K562 (cell line): Measurements from ENCODE around the gene PATJ. TPM values are rescaled to one million over a fixed set of nuclear protein-coding genes. Genes with fewer than 3 reads are reported as not detected.
"Not testable (repeated sequence)": the region's sequence is repeated elsewhere in the genome, so short reads cannot be mapped to it uniquely, and the experiment has no call there.

Experiments used
- CEBPB ChIP-seq: fragments of 450-650 bp; IDR thresholded peaks from 2 replicates; pipeline ENCODE4 v1.6.1; 2016; ENCODE audit warnings: missing genetic modification characterization, missing compliant biosample characterization
- CXXC5 ChIP-seq: fragments of 250-450 bp; sonication (Bioruptor Pico); IDR thresholded peaks from 2 replicates; pipeline ENCODE4 v1.8.0; 2022; ENCODE audit warnings: inconsistent platforms, mild to moderate bottlenecking, moderate library complexity
- GTF2A2 ChIP-seq: IDR thresholded peaks from 2 replicates; pipeline ENCODE4 v1.6.1; 2016; ENCODE audit warnings: mild to moderate bottlenecking, missing genetic modification characterization, missing compliant biosample characterization
- HDAC8 ChIP-seq: fragments of 450-650 bp; IDR thresholded peaks from 2 replicates; pipeline ENCODE4 v1.6.1; 2016; ENCODE audit warnings: mild to moderate bottlenecking, missing genetic modification characterization, moderate library complexity, missing compliant biosample characterization
- NR2C2 ChIP-seq, 2 experiments: fragments of 200-800 bp in 1 of 2; sonication (Bioruptor generic) in 1 of 2; sonication (generic) in 1 of 2; formaldehyde crosslinking in 1 of 2; IDR thresholded peaks; 2 replicates each; pipeline versions ENCODE4 v1.6.1 to v1.8.0; 2016 to 2022; ENCODE audit warnings: mild to moderate bottlenecking in 1 of 2, missing compliant biosample characterization in 1 of 2, missing genetic modification characterization in 1 of 2, missing genetic modification reagents in 1 of 2
- POLR2H ChIP-seq: IDR thresholded peaks from 2 replicates; pipeline ENCODE4 v1.6.1; 2016; ENCODE audit warnings: missing genetic modification characterization, low read depth, mild to moderate bottlenecking, control low read depth, missing compliant biosample characterization, moderate library complexity
- PTRF ChIP-seq: fragments of 450-650 bp; IDR thresholded peaks from 2 replicates; pipeline ENCODE4 v1.6.1; 2016; ENCODE audit warnings: mild to moderate bottlenecking, missing genetic modification characterization, missing compliant biosample characterization
- SRF ChIP-seq, 2 experiments: fragments of 250-450, 450-650 bp in 1 of 2; sonication (Bioruptor Pico) in 1 of 2; sonication (generic) in 1 of 2; formaldehyde crosslinking; IDR thresholded peaks; 2 replicates each; pipeline versions ENCODE4 v1.5.0 to v1.5.1; 2020 to 2022; ENCODE audit warnings: mild to moderate bottlenecking in 1 of 2, missing genetic modification reagents in 1 of 2
- TSHZ1 ChIP-seq: fragments of 250-450 bp; sonication (Bioruptor Pico); IDR thresholded peaks from 2 replicates; pipeline ENCODE4 v1.4.0; 2020; ENCODE audit warnings: mild to moderate bottlenecking, moderate library complexity
- ZNF197 ChIP-seq: fragments of 200-800 bp; sonication (Bioruptor generic); IDR thresholded peaks from 2 replicates; pipeline ENCODE4 v1.6.1; 2016; ENCODE audit warnings: low read depth, missing genetic modification characterization, missing compliant biosample characterization
- ZNF41 ChIP-seq: fragments of 250-450 bp; sonication (Bioruptor Pico); conservative IDR thresholded peaks from 2 replicates; pipeline ENCODE4 v1.4.0; 2020; ENCODE audit warnings: mild to moderate bottlenecking
- ZNF644 ChIP-seq: fragments of 200-800 bp; sonication (Bioruptor generic); IDR thresholded peaks from 2 replicates; pipeline ENCODE4 v1.6.1; 2016; ENCODE audit warnings: low read depth, missing genetic modification characterization, missing compliant biosample characterization
- ZNF766 ChIP-seq: fragments of 200-800 bp; sonication (Bioruptor generic); conservative IDR thresholded peaks from 2 replicates; pipeline ENCODE4 v1.6.1; 2016; ENCODE audit warnings: missing genetic modification characterization, missing compliant biosample characterization
- polyA plus RNA-seq, 8 experiments: library from polyadenylated mRNA; depleted of rRNA in 4 of 8; stranded (reverse) in 5 of 8; unstranded in 3 of 8; fragments of >200 nt; fragmentation: Nextera tagmentation in 2 of 8; fragmentation: Illumina TruSeq in 1 of 8; extraction: Ambion mirVana in 2 of 8; extraction: Trizol in 1 of 8; gene quantifications; 2 replicates each; pipeline versions ENCODE4 v1.2.1 to v1.2.3, GENCODE V29; 2011 to 2014; ENCODE audit warnings: inconsistent platforms in 1 of 8, missing spikeins in 1 of 8
- total RNA-seq, 7 experiments: library from RNA; depleted of rRNA in 6 of 7; stranded (reverse); fragments of >200 nt in 6 of 7; fragmentation: Illumina TruSeq in 2 of 7; extraction: Trizol in 2 of 7; gene quantifications; 2 replicates each; pipeline versions ENCODE4 v1.2.1 to v1.2.3, GENCODE V29; 2011 to 2021; ENCODE audit warnings: low replicate concordance in 1 of 7
- TF ChIP-seq, protein P1 (sequence below): fragments of 450-650 bp; IDR thresholded peaks from 2 replicates; pipeline ENCODE4 v1.6.1; 2017; ENCODE audit warnings: antibody characterized with exemption, mild to moderate bottlenecking
- TF ChIP-seq, protein P2 (sequence below): fragments of 250-450 bp; sonication (Bioruptor Pico); IDR thresholded peaks from 2 replicates; pipeline ENCODE4 v1.8.0; 2022; ENCODE audit warnings: moderate library complexity, mild to moderate bottlenecking, inconsistent platforms

Gene PATJ
- total and polyA plus RNA-seq, 9 of the 15 experiments (the other 6 are each of a cell fraction or from before 2014, with no cell fraction given): 0.22 TPM; not detected in 8

DNA sequence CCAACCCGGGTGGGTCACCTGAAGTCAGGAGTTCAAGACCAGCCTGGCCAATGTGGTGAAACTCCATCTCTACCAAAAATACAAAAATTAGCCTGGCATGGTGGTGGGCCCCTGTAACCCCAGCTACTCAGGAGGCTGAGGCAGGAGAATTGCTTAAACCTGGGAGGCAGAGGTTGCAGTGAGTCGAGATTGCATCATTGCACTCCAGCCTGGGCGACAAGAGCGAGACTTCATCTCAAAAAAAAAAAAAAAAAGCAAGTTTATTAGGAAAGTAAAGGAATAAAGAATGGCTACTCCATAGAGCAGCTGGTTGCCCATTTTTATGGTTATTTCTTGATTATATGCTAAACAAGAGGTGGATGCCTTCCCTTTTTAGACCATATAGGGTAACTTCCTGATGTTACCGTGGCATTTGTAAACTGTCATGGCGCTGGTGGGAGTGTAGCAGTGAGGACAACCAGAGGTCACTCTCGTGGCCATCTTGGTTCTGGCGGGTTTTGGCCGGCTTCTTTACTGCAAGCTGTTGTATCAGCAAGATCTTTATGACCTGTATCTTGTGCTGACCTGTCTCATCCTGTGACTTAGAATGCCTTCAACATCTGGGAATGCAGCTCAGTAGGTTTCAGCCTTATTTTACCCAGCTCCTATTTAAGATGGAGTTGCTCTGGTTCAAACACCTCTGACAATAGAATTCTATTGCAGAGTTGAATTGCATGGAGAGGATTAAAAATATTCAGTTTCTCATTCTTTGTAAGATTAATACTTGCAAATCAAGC is 224.4 kb downstream of the PATJ start (continued):
- TF ChIP-seq, protein P1, sequence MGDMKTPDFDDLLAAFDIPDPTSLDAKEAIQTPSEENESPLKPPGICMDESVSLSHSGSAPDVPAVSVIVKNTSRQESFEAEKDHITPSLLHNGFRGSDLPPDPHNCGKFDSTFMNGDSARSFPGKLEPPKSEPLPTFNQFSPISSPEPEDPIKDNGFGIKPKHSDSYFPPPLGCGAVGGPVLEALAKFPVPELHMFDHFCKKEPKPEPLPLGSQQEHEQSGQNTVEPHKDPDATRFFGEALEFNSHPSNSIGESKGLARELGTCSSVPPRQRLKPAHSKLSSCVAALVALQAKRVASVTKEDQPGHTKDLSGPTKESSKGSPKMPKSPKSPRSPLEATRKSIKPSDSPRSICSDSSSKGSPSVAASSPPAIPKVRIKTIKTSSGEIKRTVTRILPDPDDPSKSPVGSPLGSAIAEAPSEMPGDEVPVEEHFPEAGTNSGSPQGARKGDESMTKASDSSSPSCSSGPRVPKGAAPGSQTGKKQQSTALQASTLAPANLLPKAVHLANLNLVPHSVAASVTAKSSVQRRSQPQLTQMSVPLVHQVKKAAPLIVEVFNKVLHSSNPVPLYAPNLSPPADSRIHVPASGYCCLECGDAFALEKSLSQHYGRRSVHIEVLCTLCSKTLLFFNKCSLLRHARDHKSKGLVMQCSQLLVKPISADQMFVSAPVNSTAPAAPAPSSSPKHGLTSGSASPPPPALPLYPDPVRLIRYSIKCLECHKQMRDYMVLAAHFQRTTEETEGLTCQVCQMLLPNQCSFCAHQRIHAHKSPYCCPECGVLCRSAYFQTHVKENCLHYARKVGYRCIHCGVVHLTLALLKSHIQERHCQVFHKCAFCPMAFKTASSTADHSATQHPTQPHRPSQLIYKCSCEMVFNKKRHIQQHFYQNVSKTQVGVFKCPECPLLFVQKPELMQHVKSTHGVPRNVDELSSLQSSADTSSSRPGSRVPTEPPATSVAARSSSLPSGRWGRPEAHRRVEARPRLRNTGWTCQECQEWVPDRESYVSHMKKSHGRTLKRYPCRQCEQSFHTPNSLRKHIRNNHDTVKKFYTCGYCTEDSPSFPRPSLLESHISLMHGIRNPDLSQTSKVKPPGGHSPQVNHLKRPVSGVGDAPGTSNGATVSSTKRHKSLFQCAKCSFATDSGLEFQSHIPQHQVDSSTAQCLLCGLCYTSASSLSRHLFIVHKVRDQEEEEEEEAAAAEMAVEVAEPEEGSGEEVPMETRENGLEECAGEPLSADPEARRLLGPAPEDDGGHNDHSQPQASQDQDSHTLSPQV: peak; percentile 78
- TF ChIP-seq ZNF644 (peak; percentile 91), ZNF766 (peak; percentile 85), NR2C2 (tag; IDR thresholded peaks at IDR 0.05) (peak; percentile 71), HDAC8 (peak; percentile 93), ZNF41 (CRISPR knock-in tag) (peak; percentile 80; the same call in 1 of the 2 replicates), CXXC5 (peak; percentile 24; the same call in 1 of the 2 replicates), SRF (CRISPR knock-in tag; IDR thresholded peaks at IDR 0.05) (peak in 1 of 2 experiments; percentile 76; a peak in 2 of 4 replicates), CEBPB (tag) (peak; percentile 61), ZNF197 (peak; percentile 91; the same call in 1 of the 2 replicates), GTF2A2 (tag) (peak; percentile 83), TSHZ1 (peak; percentile 67), PTRF (peak; percentile 65; the same call in 1 of the 2 replicates), POLR2H (0 out of 2 replicates have a peak, but pooled peaks have one; percentile 32)
- TF ChIP-seq, protein P2, sequence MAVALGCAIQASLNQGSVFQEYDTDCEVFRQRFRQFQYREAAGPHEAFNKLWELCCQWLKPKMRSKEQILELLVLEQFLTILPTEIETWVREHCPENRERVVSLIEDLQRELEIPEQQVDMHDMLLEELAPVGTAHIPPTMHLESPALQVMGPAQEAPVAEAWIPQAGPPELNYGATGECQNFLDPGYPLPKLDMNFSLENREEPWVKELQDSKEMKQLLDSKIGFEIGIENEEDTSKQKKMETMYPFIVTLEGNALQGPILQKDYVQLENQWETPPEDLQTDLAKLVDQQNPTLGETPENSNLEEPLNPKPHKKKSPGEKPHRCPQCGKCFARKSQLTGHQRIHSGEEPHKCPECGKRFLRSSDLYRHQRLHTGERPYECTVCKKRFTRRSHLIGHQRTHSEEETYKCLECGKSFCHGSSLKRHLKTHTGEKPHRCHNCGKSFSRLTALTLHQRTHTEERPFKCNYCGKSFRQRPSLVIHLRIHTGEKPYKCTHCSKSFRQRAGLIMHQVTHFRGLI: peak; percentile 61; the same call in 1 of the 2 replicates
- not testable (repeated sequence) for TF ChIP-seq NR2C2 (CRISPR knock-in tag; IDR thresholded peaks at IDR 0.05)
- TF ChIP-seq, all 486 proteins: peak for 53; not testable (repeated sequence) for 433
